HL-60/S4 treated with phorbol 12-myristate 13-acetate at 8.2 ng/mL for 4 days and 3 days (cell line): ENCODE results near the gene HYDIN.
"Not testable (repeated sequence)": the region's sequence is repeated elsewhere in the genome, so short reads cannot be mapped to it uniquely, and the experiment has no call there.

ENCODE experiments used
- in situ Hi-C: fragments of 300-500 bp; cut with MboI; formaldehyde crosslinking; loops from 2 replicates; pipeline ENCODE4 v1.15.0; 2022; ENCODE audit warnings: low sequenced_read_pairs

Gene HYDIN

GRCh38 chr16:71143246-71143645, 87.3 kb downstream of the HYDIN start:
- in situ Hi-C loops, result not testable (repeated sequence)

DNA sequence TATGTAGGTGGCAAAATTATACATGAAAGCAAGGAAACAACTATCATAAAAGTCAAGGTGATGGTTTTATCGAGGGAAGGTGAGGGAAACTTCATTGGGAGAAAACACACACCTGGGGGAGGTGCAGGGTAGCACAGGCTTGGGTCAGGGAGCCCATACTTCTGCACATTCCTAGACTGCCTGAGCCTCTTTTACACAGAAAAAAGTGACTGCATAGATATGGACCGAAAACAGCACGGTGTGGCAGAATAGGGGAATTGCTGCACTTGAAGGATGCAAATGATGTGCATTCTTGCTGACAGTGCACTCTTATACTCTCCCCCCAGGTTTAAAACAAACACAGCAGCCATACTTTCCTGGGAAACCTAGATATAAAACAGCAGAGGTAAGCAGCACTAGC, 120.0 kb downstream of the HYDIN start:
- in situ Hi-C loops, result not testable (repeated sequence)

DNA sequence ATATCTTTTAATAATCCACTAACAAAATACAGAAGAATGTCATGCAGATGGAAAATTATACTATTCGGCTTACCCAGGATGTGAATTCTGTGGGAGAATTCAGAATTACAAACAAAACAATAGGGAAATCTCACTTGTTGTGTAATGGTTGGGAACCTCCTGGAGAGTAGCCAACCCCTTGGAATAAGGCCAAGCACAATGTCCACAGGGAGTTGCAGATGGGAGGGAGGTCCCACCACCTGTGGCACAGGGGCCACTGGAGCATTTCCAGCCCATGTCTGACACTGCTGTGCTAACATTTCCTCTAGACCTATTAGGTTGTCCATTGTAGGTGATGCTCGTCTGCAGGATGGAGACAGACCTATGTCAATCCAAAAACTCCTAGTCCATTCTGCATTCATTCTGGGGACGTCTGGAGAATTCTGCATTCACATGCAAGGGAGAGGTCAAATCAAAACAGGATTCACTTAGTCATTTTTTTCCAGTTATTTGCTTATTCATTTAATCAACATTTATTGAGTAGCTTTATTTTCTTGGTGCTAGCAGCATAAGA, 120.8 kb downstream of the HYDIN start:
- in situ Hi-C loops, result not testable (repeated sequence)

GRCh38 chr16:71105881-71106280, 124.6 kb downstream of the HYDIN start:
- in situ Hi-C loops, result not testable (repeated sequence)

- in situ Hi-C loops, result not testable (repeated sequence)
These were observed 146.9 kb downstream of the HYDIN start for GRCh38 chr16:71083573-71083972.

DNA sequence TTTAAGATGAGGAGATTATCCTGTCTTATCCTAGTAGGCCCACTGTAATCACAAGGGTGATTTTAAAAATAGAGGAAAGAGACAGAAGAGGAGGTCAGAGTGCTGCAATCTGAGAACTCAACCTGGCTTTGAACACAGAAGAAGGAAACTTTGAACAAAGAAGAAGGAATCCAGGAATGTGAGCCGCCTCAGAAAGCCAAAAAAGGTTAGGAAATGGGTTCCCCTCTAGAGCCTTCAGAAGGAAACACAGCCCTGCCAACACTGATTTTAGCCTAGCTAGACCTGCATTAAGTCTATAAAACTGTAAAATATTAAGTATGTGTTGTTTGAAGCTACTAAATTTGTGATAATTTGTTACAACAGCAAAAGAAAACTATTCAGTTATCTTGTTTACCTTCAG, 149.7 kb downstream of the HYDIN start:
- in situ Hi-C loops, result not testable (repeated sequence)

- in situ Hi-C loops, result not testable (repeated sequence)
These were observed 150.3 kb downstream of the HYDIN start for GRCh38 chr16:71080262-71080661.

GRCh38 chr16:71070651-71071050, 159.9 kb downstream of the HYDIN start:
- in situ Hi-C loops, result not testable (repeated sequence)

GRCh38 chr16:71069842-71070241, 160.7 kb downstream of the HYDIN start:
- in situ Hi-C loops, result not testable (repeated sequence)

- in situ Hi-C loops, result not testable (repeated sequence)
These were observed 176.5 kb downstream of the HYDIN start for GRCh38 chr16:71053897-71054609.

DNA sequence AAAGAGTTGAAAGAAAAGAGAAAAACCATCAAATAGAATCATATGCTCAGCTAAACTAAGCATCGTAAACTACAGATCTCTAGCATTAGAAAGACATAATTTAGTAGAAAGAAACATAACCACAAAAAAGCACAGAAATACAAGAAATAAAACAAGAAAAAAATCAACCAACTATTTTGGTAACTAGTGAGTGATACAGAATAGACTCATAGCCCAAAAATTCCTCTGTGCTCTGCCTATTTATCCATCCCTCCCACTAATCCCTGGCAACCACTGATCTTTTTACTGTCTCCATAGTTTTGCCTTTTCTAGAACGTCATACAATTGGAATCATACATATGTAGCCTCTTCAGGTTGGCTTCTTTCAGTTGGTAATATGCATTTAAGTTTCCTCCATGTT, 180.2 kb downstream of the HYDIN start:
- in situ Hi-C loops, result not testable (repeated sequence)

GRCh38 chr16:71039368-71040111, 191.0 kb downstream of the HYDIN start:
- in situ Hi-C loops, result not testable (repeated sequence)

DNA sequence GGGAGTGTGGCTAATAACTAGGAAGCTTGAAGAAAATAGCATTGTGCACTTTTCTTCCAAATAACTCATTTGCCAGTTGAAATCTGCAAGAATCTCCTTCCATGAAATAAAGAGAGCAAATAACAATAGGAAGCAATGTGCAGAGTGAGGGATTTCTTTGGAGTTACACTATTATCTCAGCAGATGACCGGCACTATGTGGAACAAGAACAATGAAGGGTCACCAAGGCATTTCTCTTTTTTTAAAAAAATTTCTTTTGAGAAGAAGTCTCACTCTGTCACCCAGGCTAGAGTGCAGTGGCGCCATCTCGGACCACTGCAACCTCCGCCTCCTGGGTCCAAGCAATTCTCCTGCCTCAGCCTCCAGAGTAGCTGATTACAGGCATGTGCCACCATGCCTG, 192.1 kb downstream of the HYDIN start:
- in situ Hi-C loops, result not testable (repeated sequence)

- in situ Hi-C loops, result not testable (repeated sequence)
These were observed 192.5 kb downstream of the HYDIN start for GRCh38 chr16:71037987-71038386.

- in situ Hi-C loops, result not testable (repeated sequence)
These were observed 202.3 kb downstream of the HYDIN start for GRCh38 chr16:71028032-71028727.

- in situ Hi-C loops, result not testable (repeated sequence)
These were observed 203.0 kb downstream of the HYDIN start for GRCh38 chr16:71027511-71027910.

- in situ Hi-C loops, result not testable (repeated sequence)
These were observed 206.6 kb downstream of the HYDIN start for GRCh38 chr16:71023851-71024439.

DNA sequence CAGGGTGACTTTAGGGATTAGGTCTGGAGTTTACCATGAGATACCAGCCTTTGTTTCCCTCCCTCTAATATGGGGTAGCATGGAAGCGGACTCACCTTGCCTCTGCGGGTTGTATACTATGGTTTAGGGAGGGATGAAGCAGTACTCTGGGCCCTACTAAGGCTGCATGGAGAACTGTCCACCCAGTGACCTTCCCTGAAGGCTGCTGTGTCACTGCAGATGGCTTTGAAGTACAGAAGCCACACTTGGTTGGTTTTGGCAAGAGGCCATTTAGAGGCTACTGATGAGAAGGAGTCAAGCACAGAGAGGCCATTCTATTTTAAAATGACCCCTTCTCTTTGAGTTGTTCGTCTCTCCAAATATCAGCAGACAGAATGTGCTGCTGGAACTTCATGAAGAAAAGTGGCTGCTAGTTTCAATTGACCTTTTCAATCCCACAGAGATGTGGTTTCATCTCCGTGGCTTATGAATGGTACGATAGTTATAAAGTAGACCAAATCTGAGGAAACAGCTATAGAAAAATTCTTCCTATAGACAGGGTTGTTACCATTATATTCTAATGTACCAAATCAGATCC, 208.5 kb downstream of the HYDIN start:
- in situ Hi-C loops, result not testable (repeated sequence)

DNA sequence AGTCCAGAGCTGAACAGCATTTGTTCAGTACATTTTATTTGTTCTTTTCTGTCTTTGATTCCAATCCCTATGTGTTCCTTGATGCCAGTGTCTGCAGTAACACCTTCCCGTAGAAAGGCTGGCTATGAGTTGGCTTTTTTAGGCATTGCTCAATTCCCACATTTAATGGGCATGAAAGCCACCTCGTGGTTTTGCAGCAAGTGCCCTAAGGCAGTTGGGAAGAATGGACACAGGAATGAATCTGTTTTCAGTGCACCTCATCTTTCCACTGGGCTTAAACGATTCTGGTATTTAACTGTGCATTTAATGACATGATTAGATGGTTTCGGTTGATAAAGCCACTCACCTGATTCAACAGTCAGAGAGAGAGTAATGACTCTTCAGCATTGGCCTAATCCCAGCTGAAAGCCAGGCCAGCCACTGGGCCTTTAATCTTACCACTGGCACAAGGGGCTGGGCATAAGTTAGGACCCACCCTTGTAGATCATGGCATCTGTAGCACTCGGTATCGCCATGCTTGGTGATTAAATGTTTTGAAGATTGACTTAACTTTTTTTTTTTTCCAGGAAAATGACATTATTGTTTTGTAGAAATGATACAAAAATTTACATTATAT, 211.3 kb downstream of the HYDIN start:
- in situ Hi-C loops, result not testable (repeated sequence)

DNA sequence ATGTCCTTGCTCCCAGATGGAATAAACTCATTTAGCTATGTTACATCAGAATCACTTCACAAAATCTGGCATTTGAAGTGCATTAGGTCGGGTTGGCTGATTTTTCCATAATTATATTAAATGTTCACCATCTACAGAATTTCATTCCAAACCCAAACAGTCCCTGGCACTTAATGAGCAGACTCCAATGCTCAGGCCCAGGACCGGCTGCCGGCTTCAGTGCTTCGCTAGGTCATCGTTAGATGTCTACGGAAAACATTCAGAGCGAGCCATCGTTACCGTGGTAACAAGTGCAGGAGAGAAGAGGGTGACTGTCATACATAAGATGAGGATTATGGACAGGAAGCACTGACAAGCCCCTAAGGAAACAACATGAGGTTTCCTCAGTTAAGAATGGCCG, 215.1 kb downstream of the HYDIN start:
- in situ Hi-C loops, result not testable (repeated sequence)
